SW480 (cell line): Measurements from ENCODE around the gene MYO3B.
A peak's percentile ranks its signal among the peaks of the same experiment; 100 is the strongest.
"Not testable (repeated sequence)": the region's sequence is repeated elsewhere in the genome, so short reads cannot be mapped to it uniquely, and the experiment has no call there.

Experiments used
- DNase-seq: peaks from one replicate; pipeline ENCODE4 v3.0.0-alpha.2; 2016; ENCODE audit warnings: low spot score

The MYO3B gene

GRCh38 chr2:170568511-170568910 is 390.6 kb downstream of the MYO3B start:
- no peak for DNase-seq

- DNase-seq = no peak
These were observed 393.7 kb downstream of the MYO3B start for GRCh38 chr2:170571612-170572011.

- DNase-seq = peak; percentile 26
These were observed 395.7 kb downstream of the MYO3B start for GRCh38 chr2:170573671-170574070.

- no peak for DNase-seq
These were observed 398.3 kb downstream of the MYO3B start for GRCh38 chr2:170576296-170576695.

GRCh38 chr2:170577356-170577755 is 399.4 kb downstream of the MYO3B start:
- no peak for DNase-seq

- DNase-seq = no peak
These were observed 400.7 kb downstream of the MYO3B start for GRCh38 chr2:170578606-170579005.

GRCh38 chr2:170579511-170579910 is 401.6 kb downstream of the MYO3B start:
- DNase-seq = no peak

- no peak for DNase-seq
These were observed 404.4 kb downstream of the MYO3B start for GRCh38 chr2:170582313-170582712.

- DNase-seq = no peak
These were observed 405.0 kb downstream of the MYO3B start for GRCh38 chr2:170582751-170583463.

GRCh38 chr2:170585067-170585466 is 407.1 kb downstream of the MYO3B start:
- DNase-seq = no peak

GRCh38 chr2:170586571-170587095 is 408.7 kb downstream of the MYO3B start:
- no peak for DNase-seq

GRCh38 chr2:170587117-170587516 is 409.2 kb downstream of the MYO3B start:
- DNase-seq = no peak

GRCh38 chr2:170587922-170588321 is 410.0 kb downstream of the MYO3B start:
- DNase-seq = no peak

- no peak for DNase-seq
These were observed 410.8 kb downstream of the MYO3B start for GRCh38 chr2:170588729-170589128.

GRCh38 chr2:170596576-170596975 is 418.6 kb downstream of the MYO3B start:
- DNase-seq = no peak

- no peak for DNase-seq
These were observed 420.1 kb downstream of the MYO3B start for GRCh38 chr2:170598067-170598395.

- no peak for DNase-seq
These were observed 423.5 kb downstream of the MYO3B start for GRCh38 chr2:170601489-170601888.

- DNase-seq = no peak
These were observed 427.9 kb downstream of the MYO3B start for GRCh38 chr2:170605862-170606261.

GRCh38 chr2:170607171-170607570 is 429.2 kb downstream of the MYO3B start:
- DNase-seq = no peak

GRCh38 chr2:170610615-170611014 is 432.7 kb downstream of the MYO3B start:
- no peak for DNase-seq

- DNase-seq = not testable (repeated sequence)
These were observed 441.0 kb downstream of the MYO3B start for GRCh38 chr2:170618948-170619347.

- DNase-seq = not testable (repeated sequence)
These were observed 457.1 kb downstream of the MYO3B start for GRCh38 chr2:170635094-170635493.

GRCh38 chr2:170639635-170640034 is 461.7 kb downstream of the MYO3B start:
- no peak for DNase-seq

- DNase-seq = no peak
These were observed 464.0 kb downstream of the MYO3B start for GRCh38 chr2:170641961-170642360.
